Lower leg skin (tissue), 3 donors: ENCODE data around the gene CERK.

Source experiments
- POLR2A ChIP-seq, 2 donors: fragments of 450-650 bp; IDR thresholded peaks; one replicate each; pipeline ENCODE4 v1.6.1; 2016 to 2017; ENCODE audit warnings: antibody characterized with exemption in 2 of 2, mild to moderate bottlenecking in 1 of 2, moderate library complexity in 1 of 2
- TF ChIP-seq, protein P1 (sequence below), 3 donors: fragments of 450-650 bp; IDR thresholded peaks; one replicate each; pipeline ENCODE4 v1.5.1; 2016; ENCODE audit warnings: antibody characterized with exemption in 3 of 3, mild to moderate bottlenecking in 3 of 3, moderate library complexity in 2 of 3

DNA sequence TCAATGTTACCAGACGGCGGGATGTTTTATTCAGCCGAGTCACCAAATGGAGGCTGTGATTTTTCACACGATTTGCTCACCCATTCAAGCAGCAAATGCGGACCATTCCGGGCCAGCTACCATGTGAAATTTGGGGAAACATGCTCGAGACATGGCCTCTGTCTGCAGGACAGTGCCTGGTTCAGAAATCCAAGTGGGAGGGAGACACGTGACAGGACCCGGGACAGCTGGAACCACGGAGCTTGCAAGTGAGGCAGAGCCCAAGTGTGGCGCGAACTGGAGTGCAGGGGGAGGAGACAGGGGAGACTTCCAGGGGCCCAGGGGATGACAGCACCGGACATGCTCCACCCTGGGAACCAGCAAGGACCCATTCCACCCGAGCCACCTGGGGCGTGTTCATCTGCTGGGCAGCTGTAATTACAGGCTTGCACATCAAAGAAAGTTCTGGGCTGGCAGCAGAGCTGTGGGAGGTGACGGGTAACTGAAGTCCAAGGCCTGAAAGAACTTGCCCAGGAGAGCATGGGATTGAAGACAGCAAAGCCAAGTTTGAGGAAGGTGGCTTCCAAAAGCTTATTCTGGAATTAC is 16.5 kb downstream of the CERK start:
- TF ChIP-seq POLR2A (IDR thresholded peaks at IDR 0.05) = no peak
- TF ChIP-seq, protein P1, sequence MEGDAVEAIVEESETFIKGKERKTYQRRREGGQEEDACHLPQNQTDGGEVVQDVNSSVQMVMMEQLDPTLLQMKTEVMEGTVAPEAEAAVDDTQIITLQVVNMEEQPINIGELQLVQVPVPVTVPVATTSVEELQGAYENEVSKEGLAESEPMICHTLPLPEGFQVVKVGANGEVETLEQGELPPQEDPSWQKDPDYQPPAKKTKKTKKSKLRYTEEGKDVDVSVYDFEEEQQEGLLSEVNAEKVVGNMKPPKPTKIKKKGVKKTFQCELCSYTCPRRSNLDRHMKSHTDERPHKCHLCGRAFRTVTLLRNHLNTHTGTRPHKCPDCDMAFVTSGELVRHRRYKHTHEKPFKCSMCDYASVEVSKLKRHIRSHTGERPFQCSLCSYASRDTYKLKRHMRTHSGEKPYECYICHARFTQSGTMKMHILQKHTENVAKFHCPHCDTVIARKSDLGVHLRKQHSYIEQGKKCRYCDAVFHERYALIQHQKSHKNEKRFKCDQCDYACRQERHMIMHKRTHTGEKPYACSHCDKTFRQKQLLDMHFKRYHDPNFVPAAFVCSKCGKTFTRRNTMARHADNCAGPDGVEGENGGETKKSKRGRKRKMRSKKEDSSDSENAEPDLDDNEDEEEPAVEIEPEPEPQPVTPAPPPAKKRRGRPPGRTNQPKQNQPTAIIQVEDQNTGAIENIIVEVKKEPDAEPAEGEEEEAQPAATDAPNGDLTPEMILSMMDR (IDR thresholded peaks at IDR 0.05) = no peak
